NCI-H1694 treated with DMSO at 0.1 percent for 48 hours (cell line): Measurements from ENCODE around the gene WDFY2.
A peak's percentile ranks its signal among the peaks of the same experiment; 100 is the strongest.
"Not testable (repeated sequence)": the region's sequence is repeated elsewhere in the genome, so short reads cannot be mapped to it uniquely, and the experiment has no call there.

Experiments
- DNase-seq: peaks from one replicate; lab custom pipeline; 2025; lab: John Stamatoyannopoulos, UW

The WDFY2 gene

GRCh38 chr13:51583875-51584730 lies at the start of gene WDFY2:
Gene WDFY2, plus strand, starts transcription at chr13:51584462. Its CDS starts 226 bp downstream, at chr13:51584688.
- peak; percentile 99 for DNase-seq

GRCh38 chr13:51538591-51539179 lies 45.6 kb upstream of the WDFY2 start:
- DNase-seq: no peak

GRCh38 chr13:51539887-51540286 lies 44.4 kb upstream of the WDFY2 start:
- no peak for DNase-seq

GRCh38 chr13:51541037-51541436 lies 43.2 kb upstream of the WDFY2 start:
- DNase-seq: no peak

- no peak for DNase-seq
These were observed 42.4 kb upstream of the WDFY2 start for GRCh38 chr13:51541809-51542258.

GRCh38 chr13:51542346-51543242 lies 41.7 kb upstream of the WDFY2 start:
- DNase-seq: no peak

GRCh38 chr13:51545446-51545845 lies 38.8 kb upstream of the WDFY2 start:
- DNase-seq: not testable (repeated sequence)

- no peak for DNase-seq
These were observed 36.7 kb upstream of the WDFY2 start for GRCh38 chr13:51547425-51548176.

- DNase-seq: no peak
These were observed 35.2 kb upstream of the WDFY2 start for GRCh38 chr13:51549050-51549449.

GRCh38 chr13:51549593-51549992 lies 34.7 kb upstream of the WDFY2 start:
- DNase-seq: no peak

- DNase-seq: no peak
These were observed 34.1 kb upstream of the WDFY2 start for GRCh38 chr13:51550151-51550550.

GRCh38 chr13:51551416-51551815 lies 32.8 kb upstream of the WDFY2 start:
- DNase-seq: no peak

GRCh38 chr13:51552027-51552426 lies 32.2 kb upstream of the WDFY2 start:
- DNase-seq: no peak

GRCh38 chr13:51553531-51553930 lies 30.7 kb upstream of the WDFY2 start:
- DNase-seq: no peak

GRCh38 chr13:51556740-51557139 lies 27.5 kb upstream of the WDFY2 start:
- no peak for DNase-seq

- DNase-seq: no peak
These were observed 26.8 kb upstream of the WDFY2 start for GRCh38 chr13:51557438-51557837.

- DNase-seq: no peak
These were observed 26.2 kb upstream of the WDFY2 start for GRCh38 chr13:51557875-51558612.

- no peak for DNase-seq
These were observed 24.1 kb upstream of the WDFY2 start for GRCh38 chr13:51559946-51560735.

- DNase-seq: no peak
These were observed 22.1 kb upstream of the WDFY2 start for GRCh38 chr13:51562011-51562671.

GRCh38 chr13:51564252-51564651 lies 20.0 kb upstream of the WDFY2 start:
- no peak for DNase-seq
